NCI-H2107 treated with DMSO at 0.1 percent for 48 hours (cell line): ENCODE measurements around the gene WDR90.

Source experiments
- DNase-seq: peaks from one replicate; lab custom pipeline; 2025; ENCODE audit not compliant: unreplicated experiment; lab: John Stamatoyannopoulos, UW

The WDR90 gene

GRCh38 chr16:658679-659571 lies 9.8 kb downstream of the WDR90 start:
- DNase-seq, result no peak

- no peak for DNase-seq
Observed at GRCh38 chr16:659618-660017, 10.5 kb downstream of the WDR90 start.

GRCh38 chr16:660132-660458 lies 10.9 kb downstream of the WDR90 start:
- DNase-seq, result no peak

GRCh38 chr16:660459-661183 lies 11.5 kb downstream of the WDR90 start:
- no peak for DNase-seq

GRCh38 chr16:661184-661821 lies 12.1 kb downstream of the WDR90 start:
- no peak for DNase-seq

- DNase-seq, result no peak
Observed at GRCh38 chr16:662095-662494, 12.9 kb downstream of the WDR90 start.

GRCh38 chr16:662597-662996 lies 13.4 kb downstream of the WDR90 start:
- DNase-seq, result no peak

GRCh38 chr16:666572-666971 lies 17.4 kb downstream of the WDR90 start:
- no peak for DNase-seq

GRCh38 chr16:667113-667779 lies 18.1 kb downstream of the WDR90 start:
- DNase-seq, result no peak

GRCh38 chr16:667780-668518 lies 18.8 kb downstream of the WDR90 start, which contains the start of gene RHOT2:
RHOT2 (plus strand) TSS chr16:668132; CDS start chr16:668200, 68 bp downstream.
- peak; percentile 70 for DNase-seq

- no peak for DNase-seq
Observed at GRCh38 chr16:668519-669171, 19.5 kb downstream of the WDR90 start.

GRCh38 chr16:669666-670065 lies 20.5 kb downstream of the WDR90 start:
- no peak for DNase-seq

GRCh38 chr16:670485-671352 lies 21.6 kb downstream of the WDR90 start:
- no peak for DNase-seq

- DNase-seq, result no peak
Observed at GRCh38 chr16:671353-672131, 22.4 kb downstream of the WDR90 start.

- DNase-seq, result no peak
Observed at GRCh38 chr16:672371-672770, 23.2 kb downstream of the WDR90 start.

- no peak for DNase-seq
Observed at GRCh38 chr16:672851-673250, 23.7 kb downstream of the WDR90 start.

GRCh38 chr16:673399-673991 lies 24.3 kb downstream of the WDR90 start:
- DNase-seq, result no peak
